HAP-1 (cell line): Measurements from ENCODE around the gene HPD.

Experiments
- DNase-seq, 2 experiments: peaks; one replicate each; pipeline ENCODE4 v3.0.0-alpha.2; 2016 to 2020; ENCODE audit warnings: low spot score in 2 of 2
- H3K27me3 ChIP-seq: fragments of 250-450 bp; sonication (Bioruptor Pico); 2 replicates; pipeline ENCODE4 v1.5.1; 2020; ENCODE audit warnings: low read depth, mild to moderate bottlenecking, moderate library complexity
- H3K36me3 ChIP-seq: fragments of 250-450 bp; sonication (Bioruptor Pico); replicated peaks from 2 replicates; pipeline ENCODE4 v1.5.1; 2020; ENCODE audit warnings: mild to moderate bottlenecking
- H3K4me1 ChIP-seq: fragments of 250-450 bp; sonication (Bioruptor Pico); 2 replicates; pipeline ENCODE4 v1.5.1; 2020; ENCODE audit warnings: mild to moderate bottlenecking
- H3K4me3 ChIP-seq: fragments of 250-450 bp; sonication (Bioruptor Pico); 2 replicates; pipeline ENCODE4 v1.5.1; 2020; ENCODE audit warnings: mild to moderate bottlenecking, moderate library complexity
- H3K9me3 ChIP-seq: fragments of 250-450 bp; sonication (Bioruptor Pico); 2 replicates; pipeline ENCODE4 v1.5.1; 2020; ENCODE audit warnings: mild to moderate bottlenecking, moderate library complexity
- in situ Hi-C: fragments of 300-500 bp; cut with MboI; formaldehyde crosslinking; loops from 3 replicates; pipeline ENCODE4 v1.14.3; 2020; ENCODE audit warnings: low sequenced_read_pairs, inconsistent platforms, mixed read lengths

HPD gene

GRCh38 chr12:121807642-121808347 is 50.9 kb downstream of the HPD start:
- H3K9me3 ChIP-seq, result no peaks in the 10 kb centered on the region
- H3K4me1 ChIP-seq, result peaks cover 12% of the 10 kb centered on the region
- in situ Hi-C loops, result no loop called here
- H3K36me3 ChIP-seq, result peaks cover 40% of the 10 kb centered on the region
- no peak for DNase-seq
- H3K27me3 ChIP-seq, result no peaks in the 10 kb centered on the region
- H3K4me3 ChIP-seq, result peak overlapping the region; percentile 65; the same call in 1 of the 2 replicates

- peak; percentile 63 to 70 for DNase-seq
- in situ Hi-C loops, result no loop called here
- Histone ChIP-seq H3K36me3 (peaks cover 40% of the 10 kb centered on the region), H3K27me3 (no peaks in the 10 kb centered on the region), H3K4me1 (peaks cover 15% of the 10 kb centered on the region), H3K4me3 (peak overlapping the region; percentile 65), H3K9me3 (no peaks in the 10 kb centered on the region)
These were observed 51.9 kb downstream of the HPD start for GRCh38 chr12:121806546-121807423.

- Histone ChIP-seq H3K36me3 (peaks cover 38% of the 10 kb centered on the region), H3K4me3 (peak overlapping the region; percentile 65), H3K9me3 (no peaks in the 10 kb centered on the region), H3K4me1 (peaks cover 9% of the 10 kb centered on the region), H3K27me3 (no peaks in the 10 kb centered on the region)
- in situ Hi-C loops, result no loop called here
- peak in 1 of 2 experiments; percentile 48 for DNase-seq
These were observed 52.6 kb downstream of the HPD start for GRCh38 chr12:121806009-121806545.

GRCh38 chr12:121805171-121806008 is 53.3 kb downstream of the HPD start:
- Histone ChIP-seq H3K4me3 (peak overlapping the region; percentile 65), H3K9me3 (no peaks in the 10 kb centered on the region), H3K27me3 (no peaks in the 10 kb centered on the region), H3K36me3 (peaks cover 35% of the 10 kb centered on the region), H3K4me1 (peaks cover 5% of the 10 kb centered on the region)
- in situ Hi-C loops, result no loop called here
- peak; percentile 29 to 58 for DNase-seq

- no peaks in the 10 kb centered on the region for H3K27me3 ChIP-seq
- peak; percentile 29 to 50 for DNase-seq
- H3K4me1 ChIP-seq, result peaks cover 5% of the 10 kb centered on the region
- H3K36me3 ChIP-seq, result peaks cover 30% of the 10 kb centered on the region
- no peaks in the 10 kb centered on the region for H3K9me3 ChIP-seq
- in situ Hi-C loops, result no loop called here
- H3K4me3 ChIP-seq, result peak overlapping the region; percentile 65
These were observed 54.1 kb downstream of the HPD start for GRCh38 chr12:121804417-121805111.

GRCh38 chr12:121803861-121804416 is 54.7 kb downstream of the HPD start, which contains the start of gene SETD1B:
Gene SETD1B, plus strand, starts transcription at chr12:121804009. Its CDS starts 729 bp downstream, at chr12:121804738.
- Histone ChIP-seq H3K4me1 (peaks cover 10% of the 10 kb centered on the region), H3K36me3 (peaks cover 28% of the 10 kb centered on the region), H3K27me3 (no peaks in the 10 kb centered on the region), H3K9me3 (no peaks in the 10 kb centered on the region), H3K4me3 (peak within 1 kb of the TSS; percentile 66)
- in situ Hi-C loops, result no loop called here
- DNase-seq, result peak; percentile 67 to 73

GRCh38 chr12:121802843-121803698 is 55.6 kb downstream of the HPD start:
- Histone ChIP-seq H3K36me3 (peaks cover 26% of the 10 kb centered on the region), H3K4me1 (peaks cover 18% of the 10 kb centered on the region), H3K27me3 (no peaks in the 10 kb centered on the region), H3K4me3 (peak overlapping the region; percentile 66), H3K9me3 (no peaks in the 10 kb centered on the region)
- in situ Hi-C loops, result no loop called here
- DNase-seq, result peak; percentile 91 to 96

GRCh38 chr12:121802485-121802842 is 56.2 kb downstream of the HPD start:
- DNase-seq, result no peak
- no peaks in the 10 kb centered on the region for H3K9me3 ChIP-seq
- peak overlapping the region; percentile 66 for H3K4me3 ChIP-seq
- no peaks in the 10 kb centered on the region for H3K27me3 ChIP-seq
- H3K4me1 ChIP-seq, result peaks cover 23% of the 10 kb centered on the region
- H3K36me3 ChIP-seq, result peaks cover 29% of the 10 kb centered on the region
- in situ Hi-C loops, result no loop called here

- Histone ChIP-seq H3K4me1 (peaks cover 28% of the 10 kb centered on the region), H3K27me3 (no peaks in the 10 kb centered on the region), H3K9me3 (no peaks in the 10 kb centered on the region), H3K4me3 (peak overlapping the region; percentile 66), H3K36me3 (peaks cover 34% of the 10 kb centered on the region)
- in situ Hi-C loops, result no loop called here
- peak; percentile 77 to 89 for DNase-seq
These were observed 56.8 kb downstream of the HPD start for GRCh38 chr12:121801595-121802484.

- Histone ChIP-seq H3K36me3 (peaks cover 43% of the 10 kb centered on the region), H3K27me3 (no peaks in the 10 kb centered on the region), H3K9me3 (no peaks in the 10 kb centered on the region), H3K4me3 (peak overlapping the region; percentile 66), H3K4me1 (peaks cover 33% of the 10 kb centered on the region)
- in situ Hi-C loops, result no loop called here
- DNase-seq, result peak; percentile 44 to 76
These were observed 57.7 kb downstream of the HPD start for GRCh38 chr12:121800694-121801594.
